SU-DHL-6 (cell line): ENCODE results near the gene LRP11.

Source experiments
- H2AFZ ChIP-seq: fragments of 200-600 bp; sonication (generic); 2 replicates; pipeline ENCODE4 v1.6.1; 2014; ENCODE audit warnings: low read depth, mild to moderate bottlenecking, moderate library complexity, mixed read lengths, antibody characterized with exemption, low read length; ENCODE audit not compliant: severe bottlenecking
- H3F3A ChIP-seq: fragments of 200-600 bp; shearing (Covaris generic); 2 replicates; pipeline ENCODE4 v1.6.0; 2016; ENCODE audit warnings: antibody characterized with exemption, mild to moderate bottlenecking; ENCODE audit not compliant: insufficient read depth
- H3K27ac ChIP-seq: fragments of 200-600 bp; sonication (generic); 2 replicates; pipeline ENCODE4 v1.5.1; 2016; ENCODE audit warnings: low read depth, mild to moderate bottlenecking, low read length, moderate library complexity, mixed read lengths
- H3K27me3 ChIP-seq: fragments of 200-600 bp; sonication (generic), shearing (Covaris generic); 2 replicates; pipeline ENCODE4 v1.6.0; 2014; ENCODE audit warnings: mild to moderate bottlenecking, low read length
- H3K36me3 ChIP-seq: fragments of 200-600 bp; sonication (generic); 2 replicates; pipeline ENCODE4 v1.6.1; 2014; ENCODE audit warnings: mild to moderate bottlenecking, low read length, mixed read lengths
- H3K4me2 ChIP-seq: fragments of 300-600, 200-600 bp; shearing (Covaris generic), sonication (generic); 2 replicates; pipeline ENCODE4 v1.6.0; 2014; ENCODE audit warnings: low read length, low read depth, mild to moderate bottlenecking; ENCODE audit not compliant: poor library complexity, severe bottlenecking
- H3K4me3 ChIP-seq: fragments of 200-600 bp; sonication (generic); 2 replicates; pipeline ENCODE4 v1.5.1; 2014; ENCODE audit warnings: antibody characterized with exemption, low read length, mild to moderate bottlenecking, mixed read lengths; ENCODE audit not compliant: insufficient read depth, poor library complexity, severe bottlenecking
- H3K79me2 ChIP-seq: fragments of 200-600 bp; sonication (generic); 2 replicates; pipeline ENCODE4 v1.6.1; 2014; ENCODE audit warnings: mild to moderate bottlenecking, low read length, moderate library complexity; ENCODE audit not compliant: insufficient read depth
- H3K9ac ChIP-seq: fragments of 200-600 bp; sonication (generic); 2 replicates; pipeline ENCODE4 v1.7.0; 2014; ENCODE audit warnings: mild to moderate bottlenecking, low read length
- H3K9me2 ChIP-seq: fragments of 200-600 bp; sonication (generic); replicated peaks from 2 replicates; pipeline ENCODE4 v1.6.1; 2014; ENCODE audit warnings: low read length; ENCODE audit not compliant: insufficient read depth
- H3K9me3 ChIP-seq: fragments of 200-600 bp; sonication (generic); 2 replicates; pipeline ENCODE4 v1.6.1; 2014; ENCODE audit warnings: low read length, mixed read lengths; ENCODE audit not compliant: insufficient read depth
- H4K20me1 ChIP-seq: fragments of 200-600 bp; sonication (generic); 2 replicates; pipeline ENCODE4 v1.6.1; 2014; ENCODE audit warnings: low read depth, mild to moderate bottlenecking, antibody characterized with exemption, low read length, moderate library complexity, mixed read lengths
- CTCF ChIP-seq: fragments of 200-600 bp; sonication (generic); IDR thresholded peaks from one replicate; pipeline ENCODE4 v1.5.1; 2017; ENCODE audit warnings: antibody characterized with exemption, mild to moderate bottlenecking, low read length, moderate library complexity; ENCODE audit not compliant: insufficient read depth, poor library complexity, severe bottlenecking
- EZH2phosphoT487 ChIP-seq: fragments of 200-600 bp; sonication (generic), shearing (Covaris generic); conservative IDR thresholded peaks from 2 replicates; pipeline ENCODE4 v1.6.1; 2018; ENCODE audit warnings: mild to moderate bottlenecking, antibody characterized with exemption, low read length, moderate library complexity, mixed read lengths

Gene LRP11

GRCh38 chr6:149806127-149806526 is 58.0 kb downstream of the LRP11 start:
- Histone ChIP-seq H3K9me3 (no peaks in the 10 kb centered on the region), H3F3A (0 out of 2 replicates have a peak, but pooled peaks cover 8% of the 10 kb centered on the region), H3K27ac (no peak overlapping the region), H3K36me3 (peaks cover 22% of the 10 kb centered on the region; the same call in 1 of the 2 replicates), H3K4me2 (no peak overlapping the region), H3K4me3 (no peak overlapping the region), H3K27me3 (no peaks in the 10 kb centered on the region), H2AFZ (no peak overlapping the region), H4K20me1 (no peaks in the 10 kb centered on the region), H3K9me2 (no peaks in the 10 kb centered on the region), H3K79me2 (no peaks in the 10 kb centered on the region), H3K9ac (no peak overlapping the region)
- no peak for TF ChIP-seq EZH2phosphoT487
- TF ChIP-seq CTCF = no peak

- H3K4me3 ChIP-seq = no peak overlapping the region
- H3K27me3 ChIP-seq = no peaks in the 10 kb centered on the region
- peaks cover 10% of the 10 kb centered on the region for H3K79me2 ChIP-seq
- H3K9me2 ChIP-seq = no peaks in the 10 kb centered on the region
- no peak overlapping the region for H3K27ac ChIP-seq
- no peak overlapping the region for H3K9ac ChIP-seq
- no peak overlapping the region for H3K4me2 ChIP-seq
- 0 out of 2 replicates have a peak, but pooled peaks cover 3% of the 10 kb centered on the region for H4K20me1 ChIP-seq
- H3K36me3 ChIP-seq = peaks cover 21% of the 10 kb centered on the region; the same call in 1 of the 2 replicates
- no peaks in the 10 kb centered on the region for H3K9me3 ChIP-seq
- no peaks in the 10 kb centered on the region for H3F3A ChIP-seq
- no peak overlapping the region for H2AFZ ChIP-seq
- TF ChIP-seq EZH2phosphoT487 = no peak
Measured at GRCh38 chr6:149783551-149783950, 80.6 kb downstream of the LRP11 start.

DNA sequence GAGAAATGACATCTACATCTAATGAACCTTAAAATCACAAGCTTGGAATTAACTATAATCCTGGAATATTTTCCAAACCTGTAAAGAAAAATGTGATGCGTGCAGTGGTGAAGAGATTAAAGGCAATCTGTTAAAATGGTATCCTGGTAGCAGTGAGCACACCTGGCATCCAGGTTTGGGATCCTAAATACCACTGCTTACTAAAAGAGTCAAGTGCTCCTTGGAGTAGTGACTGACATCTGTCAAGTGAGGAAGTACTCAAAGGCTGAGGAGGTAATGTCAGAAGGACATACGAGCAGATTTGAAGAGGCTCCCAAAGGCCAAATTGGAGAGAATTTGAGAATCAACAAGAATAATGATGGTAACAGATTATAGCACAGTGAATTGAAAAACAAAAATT is 81.8 kb downstream of the LRP11 start:
- H3F3A ChIP-seq = no peaks in the 10 kb centered on the region
- H3K36me3 ChIP-seq = peaks cover 21% of the 10 kb centered on the region; the same call in 1 of the 2 replicates
- H2AFZ ChIP-seq = no peak overlapping the region
- TF ChIP-seq EZH2phosphoT487 = no peak
- TF ChIP-seq CTCF = no peak
- peaks cover 3% of the 10 kb centered on the region; the same call in 1 of the 2 replicates for H4K20me1 ChIP-seq
- no peaks in the 10 kb centered on the region for H3K9me3 ChIP-seq
- H3K4me2 ChIP-seq = no peak overlapping the region
- H3K9me2 ChIP-seq = no peaks in the 10 kb centered on the region
- no peak overlapping the region for H3K27ac ChIP-seq
- H3K27me3 ChIP-seq = no peaks in the 10 kb centered on the region
- no peak overlapping the region for H3K4me3 ChIP-seq
- H3K9ac ChIP-seq = no peak overlapping the region
- peaks cover 10% of the 10 kb centered on the region for H3K79me2 ChIP-seq

- TF ChIP-seq CTCF (no peak), EZH2phosphoT487 (no peak)
- Histone ChIP-seq H3K27ac (no peak overlapping the region), H3K9ac (no peak overlapping the region), H3K4me2 (no peak overlapping the region), H3K9me3 (no peaks in the 10 kb centered on the region), H3K4me3 (no peak overlapping the region), H3K36me3 (peaks cover 27% of the 10 kb centered on the region; the same call in 1 of the 2 replicates), H3K79me2 (peaks cover 14% of the 10 kb centered on the region), H2AFZ (no peak overlapping the region), H3K27me3 (no peaks in the 10 kb centered on the region), H3F3A (no peaks in the 10 kb centered on the region), H4K20me1 (peaks cover 3% of the 10 kb centered on the region; the same call in 1 of the 2 replicates), H3K9me2 (no peaks in the 10 kb centered on the region)
Measured at GRCh38 chr6:149781715-149782114, 82.4 kb downstream of the LRP11 start.
